Adrenal gland (tissue), 12 donors: ENCODE measurements around the gene SPAG16. TPM values are rescaled to one million over a fixed set of nuclear protein-coding genes. Genes with fewer than 3 reads are reported as not detected.

Source experiments
- DNase-seq, 7 donors: peaks; one replicate each; pipeline ENCODE4 v3.0.0-alpha.2; 2019 to 2020
- H3K27ac ChIP-seq, 5 donors: fragments of 200-600 bp; sonication (generic) in 4 of 5; 1 replicate in 3 of 5; 2 replicates in 2 of 5; pipeline versions ENCODE4 v1.5.1 to v1.8.0; 2016 to 2020; ENCODE audit warnings: mild to moderate bottlenecking in 1 of 5
- H3K27me3 ChIP-seq: fragments of 200-600 bp; 2 replicates; pipeline ENCODE4 v1.8.0; 2021
- H3K36me3 ChIP-seq, 2 donors: fragments of 200-600 bp; replicated peaks in 1 of 2; 1 replicate in 1 of 2; 2 replicates in 1 of 2; pipeline versions ENCODE4 v1.5.1 to v1.8.0; 2018 to 2022
- H3K4me1 ChIP-seq, 2 donors: fragments of 200-600 bp; replicated peaks in 1 of 2; 1 replicate in 1 of 2; 2 replicates in 1 of 2; pipeline versions ENCODE4 v1.5.1 to v1.8.0; 2018 to 2021
- H3K4me3 ChIP-seq, 4 donors: fragments of 200-600 bp; sonication (generic) in 3 of 4; one replicate each; pipeline ENCODE4 v1.5.1; 2016 to 2018
- H3K9me3 ChIP-seq, 3 donors: fragments of 200-600 bp; sonication (generic) in 1 of 3; replicated peaks in 1 of 3; 1 replicate in 2 of 3; 2 replicates in 1 of 3; pipeline versions ENCODE4 v1.5.1 to v1.8.0; 2016 to 2021
- CTCF ChIP-seq, 6 experiments: fragments of 450-650 bp in 4 of 6; fragments of 200-600 bp in 2 of 6; sonication (generic) in 1 of 6; IDR thresholded peaks; 1 replicate in 5 of 6; 2 replicates in 1 of 6; pipeline versions ENCODE4 v1.5.1 to v1.8.0; 2016 to 2021; ENCODE audit warnings: antibody characterized with exemption in 6 of 6, mild to moderate bottlenecking in 2 of 6, moderate library complexity in 1 of 6
- POLR2A ChIP-seq, 2 donors: fragments of 450-650 bp; IDR thresholded peaks; one replicate each; pipeline ENCODE4 v1.6.1; 2017; ENCODE audit warnings: antibody characterized with exemption in 2 of 2, mild to moderate bottlenecking in 2 of 2, moderate library complexity in 1 of 2
- WGBS, 4 donors: extraction: QIAGEN DNeasy Blood & Tissue Kit in 2 of 4; methylation state at CpG; one replicate each; pipeline versions ENCODE4 v1.1.5 to v1.1.7; 2013 to 2017; 5-methylcytosine and 5-hydroxymethylcytosine counted together
- intact Hi-C, 2 donors: fragments of 100-400 bp; cut with DNase I; formaldehyde crosslinking; loops; one replicate each; pipeline versions ENCODE4 v1.14.1 to v1.15.0; 2022 to 2023
- polyA plus RNA-seq, 3 donors: library from polyadenylated mRNA; stranded (reverse); fragments of 200-250 nt in 2 of 3; fragments of 350-450 nt in 1 of 3; fragmentation: Illumina TruSeq in 1 of 3; extraction: RNeasy Lipid Tissue Mini Kit (QIAGEN cat#74804) in 1 of 3; gene quantifications; one replicate each; pipeline ENCODE4 v1.2.3, GENCODE V29; 2013 to 2014
- total RNA-seq, 9 donors: library from RNA; depleted of rRNA in 4 of 9; stranded (reverse); fragments of >200 nt in 4 of 9; fragments of 120-200 nt in 1 of 9; fragmentation: NEBNext Ultra II Directional in 1 of 9; extraction: Animal tissue kit (Norgen Biotek cat#: 25700) in 1 of 9; gene quantifications; one replicate each; pipeline versions ENCODE4 v1.1.0 to v1.2.4, GENCODE V29; 2013 to 2023
- donor health status: healthy with polysubstance abuse.
- donor health status: Bipolar disorder and iron deficiency.
- donor health status: DM: yes; HTN: yes; CAD: no.
- donor health status: DM: no; HTN: no; CAD: no.
- donor health status: DM: no; HTN: no; CAD: no.
- donor health status: DM: yes; HTN: yes; CAD: no.

The SPAG16 gene
- total and polyA plus RNA-seq, 12 donors: 12.4 to 45.3 (median 21.8) TPM

- TF ChIP-seq CTCF (IDR thresholded peaks at IDR 0.05): no peak
- no peak for TF ChIP-seq POLR2A (IDR thresholded peaks at IDR 0.05)
Measured at GRCh38 chr2:213722565-213722964, 438.3 kb downstream of the SPAG16 start.

GRCh38 chr2:213723041-213723560, 438.8 kb downstream of the SPAG16 start:
- H3K4me1 ChIP-seq: no peaks in the 10 kb centered on the region
- no peak overlapping the region for H3K4me3 ChIP-seq
- intact Hi-C loops: no loop called here
- H3K27me3 ChIP-seq: no peaks in the 10 kb centered on the region
- DNase-seq: no peak
- TF ChIP-seq POLR2A (IDR thresholded peaks at IDR 0.05): no peak
- no peak for TF ChIP-seq CTCF (IDR thresholded peaks at IDR 0.05)
- WGBS, 4 donors: 58 to 71% (median 67%) methylated on average over 2 of the region's 2 CpGs
- no peak overlapping the region for H3K27ac ChIP-seq
- H3K36me3 ChIP-seq: no peaks in the 10 kb centered on the region
- H3K9me3 ChIP-seq: no peaks in the 10 kb centered on the region

More at GRCh38 chr2:213722565-213722964, 438.3 kb downstream of the SPAG16 start:
- WGBS, 4 donors: 91 to 100% (median 94%) methylated on average over 1 of the region's 1 CpG
- H3K4me1 ChIP-seq: no peaks in the 10 kb centered on the region
- no peaks in the 10 kb centered on the region for H3K9me3 ChIP-seq
- no peaks in the 10 kb centered on the region for H3K36me3 ChIP-seq
- intact Hi-C loops: no loop called here
- no peak overlapping the region for H3K27ac ChIP-seq
- H3K27me3 ChIP-seq: no peaks in the 10 kb centered on the region
- H3K4me3 ChIP-seq: no peak overlapping the region
- DNase-seq: no peak

- no peaks in the 10 kb centered on the region for H3K4me1 ChIP-seq
- H3K9me3 ChIP-seq: no peaks in the 10 kb centered on the region
- no peak overlapping the region for H3K4me3 ChIP-seq
- H3K36me3 ChIP-seq: no peaks in the 10 kb centered on the region
- no peak overlapping the region for H3K27ac ChIP-seq
- no peaks in the 10 kb centered on the region for H3K27me3 ChIP-seq
- WGBS, 4 donors: 15 to 44% (median 30%) methylated on average over 1 of the region's 1 CpG
- no peak for DNase-seq
- intact Hi-C loops: no loop called here
- TF ChIP-seq POLR2A (IDR thresholded peaks at IDR 0.05): no peak
- TF ChIP-seq CTCF (IDR thresholded peaks at IDR 0.05): no peak
Measured at GRCh38 chr2:213723707-213724106, 439.4 kb downstream of the SPAG16 start.

GRCh38 chr2:213726101-213726500, 441.8 kb downstream of the SPAG16 start:
- WGBS, 4 donors: 83 to 100% (median 96%) methylated on average over 1 of the region's 1 CpG
- intact Hi-C loops: no loop called here
- H3K27me3 ChIP-seq: no peaks in the 10 kb centered on the region

More at GRCh38 chr2:213726101-213726500, 441.8 kb downstream of the SPAG16 start:
- H3K4me1 ChIP-seq: no peaks in the 10 kb centered on the region
- TF ChIP-seq CTCF (IDR thresholded peaks at IDR 0.05): no peak
- H3K27ac ChIP-seq: no peak overlapping the region
- no peak overlapping the region for H3K4me3 ChIP-seq
- no peaks in the 10 kb centered on the region for H3K36me3 ChIP-seq
- H3K9me3 ChIP-seq: no peaks in the 10 kb centered on the region
- no peak for DNase-seq
